NCI-H748 (cell line): ENCODE measurements around the gene NT5DC1.

Experiments used
- DNase-seq: peaks from one replicate; lab custom pipeline; 2025; ENCODE audit not compliant: unreplicated experiment; lab: John Stamatoyannopoulos, UW

The NT5DC1 gene

GRCh38 chr6:116100419-116101301, at the start of gene NT5DC1:
NT5DC1 (plus strand) TSS chr6:116100853; CDS start chr6:116100931, 78 bp downstream.
- DNase-seq = peak; percentile 86

DNA sequence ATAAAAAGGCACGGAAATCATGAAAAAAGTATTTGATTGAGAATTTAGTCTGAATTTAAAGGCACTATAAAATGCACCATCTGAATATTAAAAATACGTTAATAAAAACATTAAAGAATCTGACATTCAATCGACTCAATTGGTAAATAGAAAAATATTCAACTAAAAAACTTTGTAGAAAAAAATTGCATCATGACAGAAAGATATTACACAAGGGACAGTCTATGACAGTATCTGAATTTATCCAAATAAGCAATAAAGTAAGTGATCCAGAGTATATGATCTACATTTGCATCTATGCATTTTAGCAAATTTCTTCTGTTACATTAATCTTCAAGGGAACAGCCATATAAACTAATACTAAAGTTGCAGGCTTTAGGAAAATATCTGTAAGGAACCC, 49.4 kb upstream of the NT5DC1 start:
- DNase-seq = no peak

- DNase-seq = no peak
These were observed 45.1 kb upstream of the NT5DC1 start for GRCh38 chr6:116055513-116055912.

DNA sequence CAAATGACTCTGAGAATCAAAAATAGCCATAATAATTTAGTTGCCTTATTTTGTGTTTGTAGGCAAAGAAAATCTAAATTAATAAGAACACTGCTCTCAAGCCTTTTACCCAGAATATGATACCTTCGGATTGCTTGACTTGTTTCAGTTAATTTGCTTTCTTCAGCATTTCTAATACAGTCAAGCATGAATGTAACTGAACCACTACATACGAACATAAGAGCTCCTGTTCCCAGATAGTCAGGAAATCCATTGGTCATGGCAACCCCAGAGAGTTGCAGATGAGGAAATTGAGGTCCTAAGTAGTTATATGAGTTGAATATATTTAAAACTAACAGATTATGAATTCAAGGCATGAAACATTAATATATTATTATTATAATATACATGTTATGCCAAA, 42.9 kb upstream of the NT5DC1 start:
- no peak for DNase-seq

- peak; percentile 21 for DNase-seq
These were observed 40.7 kb upstream of the NT5DC1 start for GRCh38 chr6:116059713-116060571.

- DNase-seq = peak; percentile 61
These were observed 39.9 kb upstream of the NT5DC1 start, which contains the start of gene FRK for GRCh38 chr6:116060572-116061283. FRK (minus strand) TSS chr6:116060891; CDS start chr6:116060311, 580 bp downstream.

DNA sequence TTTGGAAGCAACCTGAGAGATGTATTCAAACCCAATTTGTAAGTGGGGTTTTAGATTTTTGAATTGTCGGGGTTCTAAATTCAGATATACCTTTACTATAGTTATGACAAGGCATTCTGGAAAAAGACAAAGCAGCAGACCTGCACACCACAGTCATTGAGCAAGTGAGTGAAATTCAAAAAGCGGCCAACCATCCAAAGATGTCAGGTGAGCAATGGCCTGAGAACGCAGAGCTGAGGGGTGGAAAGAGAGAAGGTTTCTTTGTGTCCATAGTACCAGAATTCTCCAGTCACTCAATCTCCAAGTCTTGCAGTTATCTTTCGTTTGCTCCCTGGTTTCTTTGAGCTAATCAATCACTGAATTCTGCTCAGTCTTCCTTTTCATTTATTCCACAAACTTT, 38.2 kb upstream of the NT5DC1 start:
- no peak for DNase-seq

DNA sequence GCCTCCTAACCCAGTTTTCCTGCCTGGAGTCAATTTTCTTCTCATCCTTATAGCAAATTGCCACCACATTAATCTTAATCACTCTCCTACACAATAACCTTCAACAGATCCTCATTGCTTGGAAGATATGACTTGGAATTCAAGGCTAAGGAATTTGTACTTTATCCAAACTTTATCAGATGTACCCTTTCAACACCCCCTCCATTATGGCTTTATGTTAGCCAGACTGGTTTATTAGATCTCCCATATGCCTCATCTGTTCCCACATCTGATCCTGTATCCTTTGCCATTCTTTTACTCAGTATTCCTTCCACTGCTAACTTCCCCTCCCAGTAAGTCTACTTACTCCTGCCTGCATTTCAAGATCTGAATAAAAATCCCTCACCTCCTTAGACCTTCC, 36.0 kb upstream of the NT5DC1 start:
- DNase-seq = no peak

- DNase-seq = no peak
These were observed 33.9 kb upstream of the NT5DC1 start for GRCh38 chr6:116066789-116067188.

DNA sequence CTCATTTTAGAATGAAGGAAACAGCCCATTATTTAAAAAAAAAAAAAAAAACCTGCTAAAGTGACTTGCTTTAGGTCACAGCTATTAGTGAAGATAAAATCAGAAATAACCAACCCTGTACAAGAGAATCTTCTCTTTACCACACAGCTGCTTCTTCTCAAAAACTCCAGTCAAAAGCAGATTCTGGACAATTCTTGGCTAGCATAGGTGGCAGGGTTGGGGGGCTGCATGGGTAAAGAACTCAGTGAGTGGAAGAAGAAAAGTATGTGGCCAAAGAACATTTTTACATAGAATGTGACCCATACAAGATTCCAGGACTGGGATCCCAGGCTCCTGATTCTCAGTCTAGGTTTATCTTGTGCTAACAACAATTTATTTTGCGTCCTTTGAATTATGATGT, 30.6 kb upstream of the NT5DC1 start:
- DNase-seq = no peak

- DNase-seq = no peak
These were observed 29.9 kb upstream of the NT5DC1 start for GRCh38 chr6:116070616-116071389.

GRCh38 chr6:116072368-116072767, 28.3 kb upstream of the NT5DC1 start:
- peak; percentile 3 for DNase-seq

DNA sequence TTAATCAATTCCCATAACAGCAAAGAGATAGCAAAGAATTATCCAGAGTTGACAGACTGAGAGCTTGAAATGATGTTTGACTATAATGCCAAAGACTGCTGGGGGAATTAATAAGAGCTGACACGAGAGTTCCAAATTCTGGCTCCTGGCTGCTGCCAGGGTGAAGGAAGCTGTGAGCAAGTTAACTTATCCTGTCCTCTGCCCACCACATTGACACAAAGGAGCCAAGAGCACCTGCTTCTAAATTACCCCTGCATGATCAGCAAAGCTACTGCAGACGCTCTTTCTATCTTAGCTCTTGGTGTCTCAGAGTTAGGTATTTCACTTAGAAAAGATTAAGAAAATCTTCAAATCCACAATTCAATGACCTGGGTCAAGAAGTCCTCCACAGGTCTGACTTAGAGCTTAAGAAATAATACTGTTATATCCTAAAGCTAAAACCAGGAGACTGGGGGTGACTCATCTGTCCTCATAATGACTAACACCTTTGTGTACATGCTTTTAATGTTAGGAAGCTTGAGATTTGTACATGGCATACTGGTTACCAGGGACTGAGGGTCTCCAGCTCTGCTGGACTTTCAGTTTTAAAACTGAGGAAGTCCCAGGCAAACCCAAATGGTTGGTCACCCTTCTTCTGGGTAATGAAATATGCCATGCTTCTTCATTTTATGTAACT, 26.8 kb upstream of the NT5DC1 start:
- peak; percentile 19 for DNase-seq

DNA sequence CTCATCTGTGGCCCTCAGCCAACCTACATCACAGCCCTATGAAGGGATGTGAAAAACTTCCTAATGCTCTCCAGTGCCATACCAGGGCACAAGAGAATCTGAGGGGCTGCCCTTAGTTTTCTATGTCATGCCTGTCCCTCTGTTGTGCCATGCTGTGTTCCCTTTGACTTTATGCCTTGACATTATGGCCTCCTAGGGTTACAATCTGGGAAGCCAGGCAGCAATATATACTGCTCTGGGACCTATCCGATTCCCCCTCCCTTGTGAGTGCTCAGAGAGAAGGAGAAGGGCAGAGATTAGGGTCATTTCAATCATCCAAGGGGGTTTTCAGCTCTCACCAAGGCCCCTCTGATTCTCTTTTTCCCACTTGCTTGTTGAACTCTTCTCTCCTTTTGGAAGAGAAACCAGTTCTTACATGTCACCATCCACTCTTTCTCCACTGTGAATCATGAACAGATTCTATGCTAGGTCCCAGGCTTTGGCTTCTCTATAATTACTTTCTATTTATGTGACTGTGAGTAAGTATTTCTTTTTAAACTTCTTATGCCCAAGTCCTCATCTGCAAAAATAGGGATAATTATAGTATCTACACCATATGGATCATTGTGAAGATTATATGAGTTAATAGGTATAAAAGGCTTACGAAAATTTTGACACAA, 25.8 kb upstream of the NT5DC1 start:
- DNase-seq = no peak

GRCh38 chr6:116078522-116078921, 22.1 kb upstream of the NT5DC1 start:
- DNase-seq = no peak

DNA sequence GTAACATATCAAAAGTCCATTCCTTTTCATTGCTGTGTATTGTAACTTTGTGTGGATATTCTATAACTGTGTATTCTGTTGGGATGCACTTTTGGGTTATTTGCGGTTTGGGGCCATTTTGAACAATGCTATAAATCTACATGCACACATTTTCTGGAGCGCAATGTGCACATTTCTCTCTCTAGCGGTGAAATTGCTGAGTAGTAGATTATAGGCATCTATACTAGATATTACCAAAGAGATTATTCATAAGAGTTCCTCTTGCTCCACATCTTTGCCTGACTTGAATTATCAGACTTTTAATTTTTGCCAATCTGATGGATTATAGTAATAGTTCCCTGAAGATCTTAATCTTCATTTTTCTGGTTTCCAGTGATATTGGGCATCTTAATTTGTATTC, 21.7 kb upstream of the NT5DC1 start:
- no peak for DNase-seq

- no peak for DNase-seq
These were observed 17.6 kb upstream of the NT5DC1 start for GRCh38 chr6:116083052-116083451.

GRCh38 chr6:116084284-116084683, 16.4 kb upstream of the NT5DC1 start:
- DNase-seq = no peak

GRCh38 chr6:116087437-116088027, 13.1 kb upstream of the NT5DC1 start:
- no peak for DNase-seq
